ENCODE measurements around the gene NOD1. TPM values are rescaled to one million over a fixed set of nuclear protein-coding genes. Genes with fewer than 3 reads are reported as not detected.
"Not testable (repeated sequence)": the region's sequence is repeated elsewhere in the genome, so short reads cannot be mapped to it uniquely, and the experiment has no call there.

Gene NOD1
- total RNA-seq, 1 donor from 2014 or later, result 0.82 TPM

GRCh38 chr7:30505174-30505697 is 26.7 kb upstream of the NOD1 start:
- no peak for FAIRE-seq

DNA sequence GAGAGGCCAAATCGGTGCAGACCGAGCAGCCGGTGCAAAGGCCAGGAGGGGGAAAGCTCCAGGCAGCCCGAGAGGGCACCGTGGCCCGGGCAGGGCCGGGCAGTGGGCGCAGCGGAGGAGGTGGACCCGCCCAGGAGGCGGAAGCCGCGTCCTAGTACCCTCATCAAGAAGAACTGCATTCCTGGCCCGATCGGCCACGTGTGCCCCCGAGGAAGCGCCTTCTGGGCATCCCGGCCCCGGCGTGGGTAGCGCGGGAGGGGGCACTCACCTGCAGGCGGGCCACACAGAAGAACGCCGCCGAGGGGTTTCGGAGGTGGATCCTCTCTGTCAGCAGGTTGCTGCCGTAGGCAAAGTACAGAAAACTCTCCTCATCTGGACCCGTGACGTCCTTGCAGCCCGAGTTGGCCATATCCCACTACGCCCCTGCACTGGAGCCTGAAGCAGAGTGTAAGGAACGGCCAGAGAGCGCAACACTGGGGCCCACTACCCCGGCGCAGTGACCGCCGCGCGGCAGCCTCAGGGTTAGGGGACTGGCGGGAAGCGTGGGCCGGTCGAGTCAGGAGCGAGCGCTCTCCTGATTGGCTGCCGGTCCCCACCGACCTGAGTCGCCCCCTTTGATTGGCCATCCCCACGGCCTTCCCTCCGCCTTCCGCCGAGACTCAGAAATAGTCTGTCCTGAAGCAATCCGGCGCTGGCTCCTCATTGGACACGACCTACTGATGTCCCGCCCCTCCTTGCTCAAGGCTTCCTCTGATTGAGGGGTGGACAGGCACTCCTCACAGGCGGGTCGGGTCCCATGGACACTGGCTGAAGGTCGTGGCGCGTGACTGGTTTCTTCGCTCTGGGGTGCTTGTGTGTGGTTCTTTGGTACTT is 26.0 kb upstream of the NOD1 start, which contains the start of gene GGCT:
Gene GGCT, minus strand, starts transcription at position 529 of the 873 bp plus-strand sequence. Its CDS starts 120 bp downstream, at position 409.
- DNase-seq (ENCODE audit: low spot score in 2 of 2), result peak; percentile 90 to 93

More at GRCh38 chr7:30505174-30505697, 26.7 kb upstream of the NOD1 start:
- DNase-seq (ENCODE audit: low spot score in 2 of 2), result no peak

GRCh38 chr7:30503274-30504212 is 25.0 kb upstream of the NOD1 start:
- FAIRE-seq, result no peak
- no peak for DNase-seq (ENCODE audit: low spot score in 2 of 2)

More for the DNA sequence above, 26.0 kb upstream of the NOD1 start, which contains the start of gene GGCT:
- peak; percentile 88 for FAIRE-seq

DNA sequence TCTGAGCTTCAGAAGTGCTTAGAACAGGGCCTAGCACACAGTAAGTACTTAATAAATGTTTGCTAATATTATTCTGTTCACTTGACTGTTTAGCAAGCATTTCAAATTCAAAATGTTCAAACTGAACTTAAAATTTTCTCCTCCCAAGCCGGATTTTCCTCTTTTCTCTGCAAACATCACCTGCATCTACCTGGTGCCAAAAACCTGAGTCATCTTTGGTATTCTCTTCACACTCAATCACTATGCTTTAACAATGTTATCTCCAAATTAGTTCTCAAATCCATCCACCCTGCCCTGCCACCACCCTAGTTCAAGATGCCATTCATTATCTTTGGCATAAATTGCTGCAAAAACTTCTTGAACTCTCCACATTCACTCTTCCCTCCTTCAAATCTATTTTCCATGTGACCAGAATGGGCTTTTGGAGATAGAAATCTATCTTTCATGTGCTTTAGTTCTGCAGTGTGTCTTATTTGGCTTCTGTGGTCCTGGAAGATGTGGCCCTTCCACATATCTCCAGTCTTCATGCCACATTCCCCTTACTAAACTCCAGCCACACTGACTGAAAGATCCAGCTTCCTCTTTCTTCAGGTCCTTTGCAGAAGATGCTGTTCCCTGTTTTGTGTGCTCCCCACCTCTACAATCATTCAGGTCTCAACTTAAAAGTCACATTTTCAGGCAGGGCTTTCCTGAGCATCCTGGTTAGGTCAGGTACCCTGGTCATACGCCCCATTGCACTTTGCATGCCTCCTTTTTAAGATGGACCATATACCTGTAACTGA is 24.1 kb upstream of the NOD1 start:
- no peak for DNase-seq (ENCODE audit: low spot score in 2 of 2)
- no peak for FAIRE-seq

- DNase-seq (ENCODE audit: low spot score in 2 of 2) (no peak), FAIRE-seq (no peak)
Observed at GRCh38 chr7:30501264-30501663, 22.7 kb upstream of the NOD1 start.

- FAIRE-seq (no peak), DNase-seq (ENCODE audit: low spot score in 2 of 2) (no peak)
Observed at GRCh38 chr7:30493228-30493627, 14.6 kb upstream of the NOD1 start.

GRCh38 chr7:30491417-30491816 is 12.8 kb upstream of the NOD1 start:
- DNase-seq (ENCODE audit: low spot score in 2 of 2) (no peak), FAIRE-seq (no peak)

DNA sequence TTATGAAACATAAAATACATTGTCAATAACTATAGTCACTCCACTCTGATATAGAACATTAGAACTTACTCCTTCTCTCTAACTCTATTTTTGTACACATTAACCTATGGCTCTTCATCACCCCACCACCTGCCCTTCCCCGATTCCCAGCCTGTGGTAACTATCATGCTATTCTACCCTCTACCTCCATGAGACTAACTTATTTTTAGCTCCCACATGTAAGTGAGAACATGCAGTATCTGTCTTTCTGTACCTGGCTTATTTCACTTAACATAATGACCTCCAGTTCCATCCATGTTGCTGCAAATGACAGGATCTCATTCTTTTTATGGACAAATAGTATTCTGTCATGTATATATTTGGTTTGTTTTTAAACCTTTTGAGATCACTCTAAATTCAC is 8.8 kb upstream of the NOD1 start:
- FAIRE-seq (no peak), DNase-seq (ENCODE audit: low spot score in 2 of 2) (no peak)

DNA sequence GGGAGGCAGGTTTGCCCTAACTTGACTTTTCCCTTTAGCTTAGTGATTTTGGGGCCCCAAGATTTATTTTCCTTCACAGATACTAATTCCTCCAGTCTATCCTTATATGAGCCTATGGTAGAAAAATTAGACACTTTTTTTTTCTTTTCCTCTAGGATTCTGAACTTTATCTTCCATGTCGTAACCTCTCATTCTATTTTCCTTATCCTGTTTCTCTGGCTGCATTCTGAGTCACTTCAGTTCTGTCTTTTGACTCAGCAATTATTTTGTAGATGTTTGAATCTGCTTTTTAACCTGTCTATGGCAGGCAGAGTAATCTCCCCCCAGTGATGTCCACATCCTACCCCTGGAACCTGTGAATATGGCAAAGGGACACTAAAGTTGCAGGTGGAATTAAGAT is 7.1 kb upstream of the NOD1 start:
- FAIRE-seq (no peak), DNase-seq (ENCODE audit: low spot score in 2 of 2) (no peak)

DNA sequence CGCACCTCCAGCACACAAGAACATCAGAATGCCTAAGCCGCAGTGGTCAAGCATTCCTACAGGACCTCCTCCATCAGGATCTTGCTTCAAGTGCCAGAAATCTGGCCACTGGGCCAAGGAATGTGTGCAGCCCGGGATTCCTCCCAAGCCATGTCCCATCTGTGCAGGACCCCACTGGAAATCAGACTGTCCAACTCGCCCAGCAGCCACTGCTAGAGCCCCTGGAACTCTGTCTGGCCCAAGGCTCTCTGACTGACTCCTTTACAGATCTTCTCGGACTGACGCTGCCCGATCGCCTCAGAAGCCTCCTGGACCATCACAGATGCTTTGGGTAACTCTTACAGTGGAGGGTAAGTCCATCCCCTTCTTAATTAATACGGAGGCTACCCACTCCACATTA is 2.8 kb upstream of the NOD1 start:
- not testable (repeated sequence) for FAIRE-seq; DNase-seq (ENCODE audit: low spot score in 2 of 2)

DNA sequence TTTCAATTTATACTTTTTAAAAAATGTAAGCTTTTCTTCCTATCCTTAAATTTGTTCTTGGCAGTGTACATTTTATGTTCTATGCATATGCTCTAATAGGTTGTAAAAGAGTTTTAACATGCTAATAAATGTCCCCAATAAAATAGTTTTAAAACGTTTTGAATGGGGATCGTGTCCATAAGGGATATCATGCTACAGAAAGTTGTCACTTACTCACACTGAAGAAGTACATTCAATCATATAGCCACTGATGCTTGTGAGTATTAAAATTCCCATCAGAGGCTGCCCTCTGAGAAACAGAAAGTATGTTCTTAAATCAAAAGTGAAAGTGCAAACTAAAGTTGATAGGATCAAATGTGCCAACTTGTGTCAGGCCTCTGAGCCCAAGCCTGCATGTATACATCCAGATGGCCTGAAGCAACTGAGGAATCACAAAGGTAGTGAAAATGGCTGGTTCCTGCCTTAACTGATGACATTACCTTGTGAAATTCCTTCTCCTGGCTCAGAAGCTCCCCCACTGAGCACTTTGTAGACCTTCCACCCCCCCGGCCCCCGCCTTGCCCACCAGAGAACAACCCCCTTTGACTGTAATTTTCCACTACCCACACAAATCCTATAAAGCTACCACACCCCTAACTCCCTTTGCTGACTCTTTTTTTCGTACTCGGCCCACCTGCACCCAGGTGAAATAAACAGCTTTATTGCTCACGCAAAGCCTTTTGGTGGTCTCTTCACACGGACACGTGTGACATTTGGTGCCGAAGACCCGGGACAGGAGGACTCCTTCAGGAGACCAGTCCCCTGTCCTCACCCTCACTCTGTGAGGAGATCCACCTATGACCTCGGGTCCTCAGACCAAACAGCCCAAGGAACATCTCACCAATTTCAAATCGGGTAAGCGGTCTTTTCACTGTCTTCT is 877 bp upstream of the NOD1 start:
- no peak for FAIRE-seq
- no peak for DNase-seq (ENCODE audit: low spot score in 2 of 2)

GRCh38 chr7:30476459-30477145 is 2.0 kb downstream of the NOD1 start:
- DNase-seq (ENCODE audit: low spot score in 2 of 2) (no peak), FAIRE-seq (no peak)

GRCh38 chr7:30475580-30475979 is 3.0 kb downstream of the NOD1 start:
- FAIRE-seq (no peak), DNase-seq (ENCODE audit: low spot score in 2 of 2) (no peak)

- DNase-seq (ENCODE audit: low spot score in 2 of 2) (no peak), FAIRE-seq (no peak)
Observed at GRCh38 chr7:30474893-30475292, 3.7 kb downstream of the NOD1 start.

- DNase-seq (ENCODE audit: low spot score in 2 of 2) (no peak), FAIRE-seq (no peak)
Observed at GRCh38 chr7:30474485-30474884, 4.1 kb downstream of the NOD1 start.

DNA sequence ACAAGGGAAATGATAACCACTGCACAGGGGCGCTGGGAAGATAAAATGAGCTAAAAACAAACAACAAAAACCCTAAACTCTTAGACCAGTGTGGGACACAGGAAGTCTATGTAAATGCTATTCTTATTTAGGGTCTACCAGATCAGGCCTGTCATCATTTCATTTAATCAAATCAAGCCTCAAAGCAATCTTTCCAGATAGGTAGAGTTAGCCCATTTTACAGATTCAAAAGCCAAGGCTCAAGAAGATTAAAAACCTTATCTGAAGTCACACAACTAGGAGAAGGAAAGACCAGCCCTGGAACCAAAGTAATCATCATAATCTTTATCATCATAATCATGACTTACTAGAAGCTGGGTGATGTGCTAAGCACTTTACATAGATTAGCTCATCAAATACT is 4.7 kb downstream of the NOD1 start:
- no peak for FAIRE-seq
- DNase-seq (ENCODE audit: low spot score in 2 of 2), result no peak

- DNase-seq (ENCODE audit: low spot score in 2 of 2), result no peak
- FAIRE-seq, result no peak
Observed at GRCh38 chr7:30472784-30473775, 5.5 kb downstream of the NOD1 start.

All from frontal cortex (tissue), 4 donors.